IPS-18a (cell line): ENCODE data around the gene CKS1B.

Experiments used
- H3K27ac ChIP-seq: one replicate; pipeline ENCODE4 v1.5.1; 2013; ENCODE audit warnings: low read length
- H3K27me3 ChIP-seq: one replicate; pipeline ENCODE4 v1.6.1; 2013; ENCODE audit warnings: mild to moderate bottlenecking, low read length; ENCODE audit not compliant: control insufficient read depth, insufficient read depth
- H3K36me3 ChIP-seq: one replicate; pipeline ENCODE4 v1.6.1; 2013; ENCODE audit warnings: low read depth, low read length; ENCODE audit not compliant: control insufficient read depth
- H3K4me1 ChIP-seq: one replicate; pipeline ENCODE4 v1.6.1; 2013; ENCODE audit warnings: low read depth, low read length; ENCODE audit not compliant: control insufficient read depth
- H3K4me3 ChIP-seq: one replicate; pipeline ENCODE4 v1.5.1; 2013; ENCODE audit warnings: low read length
- H3K9ac ChIP-seq: one replicate; pipeline ENCODE4 v1.6.1; 2013; ENCODE audit warnings: mild to moderate bottlenecking, low read length, moderate library complexity
- H3K9me3 ChIP-seq: one replicate; pipeline ENCODE4 v1.6.1; 2013; ENCODE audit warnings: low read depth, low read length; ENCODE audit not compliant: control insufficient read depth

CKS1B gene

GRCh38 chr1:155001675-155002463 is 27.4 kb downstream of the CKS1B start:
- H3K4me3 ChIP-seq: peak overlapping the region; percentile 72
- no peaks in the 10 kb centered on the region for H3K36me3 ChIP-seq
- no peaks in the 10 kb centered on the region for H3K9me3 ChIP-seq
- peak overlapping the region; percentile 65 for H3K9ac ChIP-seq
- no peaks in the 10 kb centered on the region for H3K27me3 ChIP-seq
- no peak overlapping the region for H3K27ac ChIP-seq
- peaks cover 14% of the 10 kb centered on the region for H3K4me1 ChIP-seq

- H3K4me3 ChIP-seq: peak within 1 kb of the TSS; percentile 84
- H3K9me3 ChIP-seq: no peaks in the 10 kb centered on the region
- peak within 1 kb of the TSS; percentile 65 for H3K9ac ChIP-seq
- no peaks in the 10 kb centered on the region for H3K27me3 ChIP-seq
- peak within 1 kb of the TSS; percentile 24 for H3K27ac ChIP-seq
- no peaks in the 10 kb centered on the region for H3K36me3 ChIP-seq
- peaks cover 14% of the 10 kb centered on the region for H3K4me1 ChIP-seq
These were observed 28.2 kb downstream of the CKS1B start, which contains the start of gene ZBTB7B for GRCh38 chr1:155002464-155003226. TSS of gene ZBTB7B (plus strand) at chr1:155002802. CDS start at chr1:155014661, 11,859 bp downstream.

GRCh38 chr1:155003227-155003765 is 28.8 kb downstream of the CKS1B start:
- H3K27me3 ChIP-seq: no peaks in the 10 kb centered on the region
- H3K9me3 ChIP-seq: no peaks in the 10 kb centered on the region
- H3K36me3 ChIP-seq: no peaks in the 10 kb centered on the region
- peak overlapping the region; percentile 65 for H3K9ac ChIP-seq
- peaks cover 17% of the 10 kb centered on the region for H3K4me1 ChIP-seq
- peak overlapping the region; percentile 24 for H3K27ac ChIP-seq
- peak overlapping the region; percentile 84 for H3K4me3 ChIP-seq

- Histone ChIP-seq H3K27ac (peak overlapping the region; percentile 24), H3K9ac (peak overlapping the region; percentile 65), H3K4me3 (peak overlapping the region; percentile 84), H3K4me1 (peaks cover 22% of the 10 kb centered on the region), H3K9me3 (no peaks in the 10 kb centered on the region), H3K27me3 (no peaks in the 10 kb centered on the region), H3K36me3 (no peaks in the 10 kb centered on the region)
These were observed 29.4 kb downstream of the CKS1B start for GRCh38 chr1:155003766-155004351.

- H3K27ac ChIP-seq: no peak overlapping the region
- no peaks in the 10 kb centered on the region for H3K27me3 ChIP-seq
- peak overlapping the region; percentile 84 for H3K4me3 ChIP-seq
- no peaks in the 10 kb centered on the region for H3K9me3 ChIP-seq
- peaks cover 26% of the 10 kb centered on the region for H3K4me1 ChIP-seq
- H3K36me3 ChIP-seq: no peaks in the 10 kb centered on the region
- H3K9ac ChIP-seq: peak overlapping the region; percentile 65
These were observed 30.0 kb downstream of the CKS1B start for GRCh38 chr1:155004352-155005075.

GRCh38 chr1:155005076-155006011 is 30.9 kb downstream of the CKS1B start:
- Histone ChIP-seq H3K9me3 (no peaks in the 10 kb centered on the region), H3K27me3 (no peaks in the 10 kb centered on the region), H3K9ac (peak overlapping the region; percentile 65), H3K4me1 (peaks cover 23% of the 10 kb centered on the region), H3K36me3 (no peaks in the 10 kb centered on the region), H3K27ac (no peak overlapping the region), H3K4me3 (peak overlapping the region; percentile 84)

GRCh38 chr1:155006601-155007101 is 32.2 kb downstream of the CKS1B start:
- H3K9ac ChIP-seq: no peak overlapping the region
- H3K27ac ChIP-seq: no peak overlapping the region
- H3K4me3 ChIP-seq: no peak overlapping the region
- no peaks in the 10 kb centered on the region for H3K9me3 ChIP-seq
- peaks cover 23% of the 10 kb centered on the region for H3K4me1 ChIP-seq
- H3K36me3 ChIP-seq: no peaks in the 10 kb centered on the region
- H3K27me3 ChIP-seq: no peaks in the 10 kb centered on the region

GRCh38 chr1:155007251-155007828 is 32.9 kb downstream of the CKS1B start:
- Histone ChIP-seq H3K27me3 (no peaks in the 10 kb centered on the region), H3K4me1 (peaks cover 27% of the 10 kb centered on the region), H3K36me3 (no peaks in the 10 kb centered on the region), H3K9me3 (no peaks in the 10 kb centered on the region), H3K4me3 (no peak overlapping the region), H3K9ac (no peak overlapping the region), H3K27ac (no peak overlapping the region)

GRCh38 chr1:155008015-155008941 is 33.8 kb downstream of the CKS1B start:
- Histone ChIP-seq H3K4me1 (peaks cover 36% of the 10 kb centered on the region), H3K9me3 (no peaks in the 10 kb centered on the region), H3K36me3 (no peaks in the 10 kb centered on the region), H3K27ac (no peak overlapping the region), H3K4me3 (peak overlapping the region; percentile 17), H3K9ac (no peak overlapping the region), H3K27me3 (no peaks in the 10 kb centered on the region)
